Measurements from ENCODE around the gene SNX19.
"Not testable (repeated sequence)": the region's sequence is repeated elsewhere in the genome, so short reads cannot be mapped to it uniquely, and the experiment has no call there.

SNX19 gene

GRCh38 chr11:130916238-130916855 is at the start of gene SNX19:
TSS of gene SNX19 (minus strand) at chr11:130916479. CDS start at chr11:130915939, 540 bp downstream.
- DNase-seq, result peak; percentile 74

- DNase-seq, result no peak
Observed at GRCh38 chr11:130964058-130964792, 47.9 kb upstream of the SNX19 start.

- DNase-seq, result no peak
Observed at GRCh38 chr11:130947889-130948288, 31.6 kb upstream of the SNX19 start.

- no peak for DNase-seq
Observed at GRCh38 chr11:130947481-130947880, 31.2 kb upstream of the SNX19 start.

- no peak for DNase-seq
Observed at GRCh38 chr11:130947058-130947457, 30.8 kb upstream of the SNX19 start.

GRCh38 chr11:130945896-130946295 is 29.6 kb upstream of the SNX19 start:
- DNase-seq, result no peak

- no peak for DNase-seq
Observed at GRCh38 chr11:130940706-130941105, 24.4 kb upstream of the SNX19 start.

- DNase-seq, result no peak
Observed at GRCh38 chr11:130937051-130937450, 20.8 kb upstream of the SNX19 start.

GRCh38 chr11:130932086-130932712 is 15.9 kb upstream of the SNX19 start:
- no peak for DNase-seq

GRCh38 chr11:130924750-130925149 is 8.5 kb upstream of the SNX19 start:
- DNase-seq, result no peak

- not testable (repeated sequence) for DNase-seq
Observed at GRCh38 chr11:130920612-130921011, 4.3 kb upstream of the SNX19 start.

- no peak for DNase-seq
Observed at GRCh38 chr11:130918081-130918480, 1.8 kb upstream of the SNX19 start.

GRCh38 chr11:130916910-130917309 is 631 bp upstream of the SNX19 start:
- no peak for DNase-seq

GRCh38 chr11:130915603-130916237 is 559 bp downstream of the SNX19 start:
- no peak for DNase-seq

GRCh38 chr11:130913268-130913667 is 3.0 kb downstream of the SNX19 start:
- no peak for DNase-seq

- no peak for DNase-seq
Observed at GRCh38 chr11:130912552-130912951, 3.7 kb downstream of the SNX19 start.

- DNase-seq, result no peak
Observed at GRCh38 chr11:130911306-130911705, 5.0 kb downstream of the SNX19 start.

GRCh38 chr11:130909650-130910049 is 6.6 kb downstream of the SNX19 start:
- no peak for DNase-seq

- no peak for DNase-seq
Observed at GRCh38 chr11:130908770-130909625, 7.3 kb downstream of the SNX19 start.

GRCh38 chr11:130908061-130908460 is 8.2 kb downstream of the SNX19 start:
- DNase-seq, result no peak

- DNase-seq, result no peak
Observed at GRCh38 chr11:130907229-130907628, 9.1 kb downstream of the SNX19 start.

- DNase-seq, result no peak
Observed at GRCh38 chr11:130906616-130907015, 9.7 kb downstream of the SNX19 start.

GRCh38 chr11:130905512-130905911 is 10.8 kb downstream of the SNX19 start:
- DNase-seq, result no peak

Data from NCI-H2107 (cell line).